Measurements from ENCODE around the gene TIGD1. TPM values are rescaled to one million over a fixed set of nuclear protein-coding genes. Genes with fewer than 3 reads are reported as not detected.

TIGD1 gene
- total RNA-seq, 1 experiment from 2014 or later: 9.8 TPM

GRCh38 chr2:232575404-232575746 lies 25.0 kb upstream of the TIGD1 start:
- H3K36me3 ChIP-seq (ENCODE audit: insufficient read depth, low read length, poor library complexity, severe bottlenecking): no peaks in the 10 kb centered on the region
- no peaks in the 10 kb centered on the region for H3K4me1 ChIP-seq (ENCODE audit: insufficient read depth, low read length, poor library complexity, severe bottlenecking)
- POLR2A ChIA-PET (ENCODE audit: low non-redundant PET): no interaction called here
- no TSS peak for BruUV-seq (replicated peaks)
- DNase-seq (ENCODE audit: low spot score): no peak
- no peak overlapping the region for H3K27ac ChIP-seq (ENCODE audit: low read depth, low read length, poor library complexity, severe bottlenecking)
- no peak overlapping the region for H3K4me3 ChIP-seq (ENCODE audit: low read depth, low read length, poor library complexity, severe bottlenecking)
- no peak for TF ChIP-seq EZH2 (IDR thresholded peaks at IDR 0.05; ENCODE audit: borderline replicate concordance, low read depth, low read length, poor library complexity, severe bottlenecking)
- H3K27me3 ChIP-seq (replicated peaks; ENCODE audit: insufficient read depth, low read depth, low read length, poor library complexity): no peaks in the 10 kb centered on the region
- CTCF ChIA-PET: no interaction called here
- intact Hi-C loops (cut with micrococcal nuclease; ENCODE audit: unreplicated experiment): no loop called here
- H3K9me3 ChIP-seq (ENCODE audit: low read depth, low read length, poor library complexity, severe bottlenecking): no peaks in the 10 kb centered on the region

GRCh38 chr2:232574674-232575403 lies 24.5 kb upstream of the TIGD1 start:
- POLR2A ChIA-PET (ENCODE audit: low non-redundant PET): no interaction called here
- Histone ChIP-seq H3K27me3 (replicated peaks; ENCODE audit: insufficient read depth, low read depth, low read length, poor library complexity) (no peaks in the 10 kb centered on the region), H3K36me3 (ENCODE audit: insufficient read depth, low read length, poor library complexity, severe bottlenecking) (no peaks in the 10 kb centered on the region), H3K9me3 (ENCODE audit: low read depth, low read length, poor library complexity, severe bottlenecking) (no peaks in the 10 kb centered on the region), H3K4me1 (ENCODE audit: insufficient read depth, low read length, poor library complexity, severe bottlenecking) (no peaks in the 10 kb centered on the region), H3K4me3 (ENCODE audit: low read depth, low read length, poor library complexity, severe bottlenecking) (no peak overlapping the region), H3K27ac (ENCODE audit: low read depth, low read length, poor library complexity, severe bottlenecking) (no peak overlapping the region)
- CTCF ChIA-PET: no interaction called here
- no TSS peak for BruUV-seq (replicated peaks)
- intact Hi-C loops (cut with micrococcal nuclease; ENCODE audit: unreplicated experiment): no loop called here
- DNase-seq (ENCODE audit: low spot score): no peak
- TF ChIP-seq CTCF (conservative IDR thresholded peaks at IDR 0.05; ENCODE audit: low read depth, low read length): no peak
- TF ChIP-seq EZH2 (IDR thresholded peaks at IDR 0.05; ENCODE audit: borderline replicate concordance, low read depth, low read length, poor library complexity, severe bottlenecking): no peak

GRCh38 chr2:232573771-232574435 lies 23.5 kb upstream of the TIGD1 start:
- ChIA-PET CTCF (no interaction called here), POLR2A (ENCODE audit: low non-redundant PET) (no interaction called here)
- H3K9me3 ChIP-seq (ENCODE audit: low read depth, low read length, poor library complexity, severe bottlenecking): no peaks in the 10 kb centered on the region
- no peak for DNase-seq (ENCODE audit: low spot score)
- no peaks in the 10 kb centered on the region for H3K4me1 ChIP-seq (ENCODE audit: insufficient read depth, low read length, poor library complexity, severe bottlenecking)
- no peak overlapping the region for H3K4me3 ChIP-seq (ENCODE audit: low read depth, low read length, poor library complexity, severe bottlenecking)
- BruUV-seq (replicated peaks): no TSS peak
- H3K27me3 ChIP-seq (replicated peaks; ENCODE audit: insufficient read depth, low read depth, low read length, poor library complexity): no peaks in the 10 kb centered on the region
- peaks cover 8% of the 10 kb centered on the region for H3K36me3 ChIP-seq (ENCODE audit: insufficient read depth, low read length, poor library complexity, severe bottlenecking)
- no peak for TF ChIP-seq CTCF (conservative IDR thresholded peaks at IDR 0.05; ENCODE audit: low read depth, low read length)
- no peak for TF ChIP-seq EZH2 (IDR thresholded peaks at IDR 0.05; ENCODE audit: borderline replicate concordance, low read depth, low read length, poor library complexity, severe bottlenecking)
- no peak overlapping the region for H3K27ac ChIP-seq (ENCODE audit: low read depth, low read length, poor library complexity, severe bottlenecking)
- intact Hi-C loops (cut with micrococcal nuclease; ENCODE audit: unreplicated experiment): no loop called here
